HepG2 (cell line): Measurements from ENCODE around the gene C11orf71. TPM values are rescaled to one million over a fixed set of nuclear protein-coding genes. Genes with fewer than 3 reads are reported as not detected.

ENCODE experiments used
- ERF ChIP-seq: IDR thresholded peaks from 2 replicates; pipeline ENCODE4 v1.6.1; 2018; ENCODE audit warnings: missing biosample characterization, missing genetic modification reagents
- FOSL1 ChIP-seq: sonication (generic); formaldehyde crosslinking; IDR thresholded peaks from 2 replicates; pipeline ENCODE4 v1.9.0; 2021; ENCODE audit warnings: missing genetic modification reagents, borderline replicate concordance
- FOXK2 ChIP-seq: fragments of 450-650 bp; IDR thresholded peaks from 2 replicates; pipeline ENCODE4 v1.6.1; 2016
- FOXP1 ChIP-seq, 2 experiments: fragments of 450-650 bp in 1 of 2; IDR thresholded peaks; 2 replicates each; pipeline ENCODE4 v1.6.1; 2017 to 2018; ENCODE audit warnings: antibody characterized with exemption in 1 of 2
- HES4 ChIP-seq: sonication (generic); formaldehyde crosslinking; IDR thresholded peaks from 2 replicates; pipeline ENCODE4 v1.9.0; 2021; ENCODE audit warnings: mild to moderate bottlenecking, missing genetic modification reagents, borderline replicate concordance
- KDM5B ChIP-seq: sonication (generic); formaldehyde crosslinking; IDR thresholded peaks from 2 replicates; pipeline ENCODE4 v1.4.0; 2020; ENCODE audit warnings: missing genetic modification reagents, mild to moderate bottlenecking, borderline replicate concordance
- MAX ChIP-seq: IDR thresholded peaks from 2 replicates; pipeline ENCODE4 v1.6.1; 2012; ENCODE audit warnings: inconsistent platforms
- MEIS2 ChIP-seq: sonication (generic); formaldehyde crosslinking; IDR thresholded peaks from 2 replicates; pipeline ENCODE4 v1.9.0; 2021; ENCODE audit warnings: mild to moderate bottlenecking, missing genetic modification reagents
- MTF1 ChIP-seq: sonication (generic); formaldehyde crosslinking; IDR thresholded peaks from 2 replicates; pipeline ENCODE4 v1.5.0; 2020; ENCODE audit warnings: missing genetic modification reagents
- MYPOP ChIP-seq: sonication (generic); formaldehyde crosslinking; IDR thresholded peaks from 2 replicates; pipeline ENCODE4 v1.8.1; 2023; ENCODE audit warnings: mild to moderate bottlenecking, moderate library complexity, missing genetic modification reagents
- RFXANK ChIP-seq: IDR thresholded peaks from 2 replicates; pipeline ENCODE4 v1.6.1; 2016
- RXRB ChIP-seq: IDR thresholded peaks from 2 replicates; pipeline ENCODE4 v1.6.1; 2016; ENCODE audit warnings: borderline replicate concordance, missing genetic modification reagents, missing compliant biosample characterization
- ZNF274 ChIP-seq: sonication (generic); formaldehyde crosslinking; IDR thresholded peaks from 2 replicates; pipeline ENCODE4 v1.5.1; 2020; ENCODE audit warnings: mild to moderate bottlenecking, missing genetic modification reagents
- ZNF333 ChIP-seq: sonication (generic); formaldehyde crosslinking; IDR thresholded peaks from 2 replicates; pipeline ENCODE4 v1.4.0; 2020; ENCODE audit warnings: mild to moderate bottlenecking, missing genetic modification reagents, borderline replicate concordance
- ZNF33B ChIP-seq: sonication (generic); formaldehyde crosslinking; IDR thresholded peaks from 2 replicates; pipeline ENCODE4 v1.5.1; 2020; ENCODE audit warnings: mild to moderate bottlenecking, missing genetic modification reagents
- ZNF546 ChIP-seq: sonication (generic); formaldehyde crosslinking; conservative IDR thresholded peaks from 2 replicates; pipeline ENCODE4 v1.8.1; 2023; ENCODE audit warnings: mild to moderate bottlenecking, missing genetic modification reagents
- ZNF547 ChIP-seq: sonication (generic); formaldehyde crosslinking; IDR thresholded peaks from 2 replicates; pipeline ENCODE4 v1.5.1; 2020; ENCODE audit warnings: mild to moderate bottlenecking, missing genetic modification reagents
- ZNF646 ChIP-seq: sonication (generic); formaldehyde crosslinking; IDR thresholded peaks from 2 replicates; pipeline ENCODE4 v1.9.0; 2021; ENCODE audit warnings: mild to moderate bottlenecking, missing genetic modification reagents
- ZNF740 ChIP-seq: sonication (generic); formaldehyde crosslinking; IDR thresholded peaks from 2 replicates; pipeline ENCODE4 v1.4.0; 2020; ENCODE audit warnings: missing genetic modification reagents
- ZNF747 ChIP-seq: sonication (generic); formaldehyde crosslinking; IDR thresholded peaks from 2 replicates; pipeline ENCODE4 v1.8.1; 2023; ENCODE audit warnings: missing genetic modification reagents, mild to moderate bottlenecking, borderline replicate concordance
- ZNF777 ChIP-seq: sonication (generic); formaldehyde crosslinking; IDR thresholded peaks from 2 replicates; pipeline ENCODE4 v1.4.0; 2020; ENCODE audit warnings: missing genetic modification reagents
- ZNF850 ChIP-seq: sonication (generic); formaldehyde crosslinking; conservative IDR thresholded peaks from 2 replicates; pipeline ENCODE4 v1.9.0; 2021; ENCODE audit warnings: mild to moderate bottlenecking, missing genetic modification reagents
- ZNF883 ChIP-seq: sonication (generic); formaldehyde crosslinking; IDR thresholded peaks from 2 replicates; pipeline ENCODE4 v1.5.1; 2020; ENCODE audit warnings: mild to moderate bottlenecking, missing genetic modification reagents; ENCODE audit errors: not compliant biosample characterization
- polyA plus RNA-seq, 8 experiments: library from polyadenylated mRNA; depleted of rRNA in 3 of 8; stranded (reverse) in 7 of 8; unstranded in 1 of 8; fragments of >200 nt; fragmentation: Illumina TruSeq in 4 of 8; extraction: Trizol in 4 of 8; gene quantifications; 2 replicates each; pipeline versions ENCODE4 v1.2.1 to v1.2.3, GENCODE V29; 2011 to 2016; ENCODE audit warnings: low read depth in 4 of 8, missing spikeins in 1 of 8, mixed read lengths in 1 of 8; ENCODE audit not compliant: insufficient read depth in 1 of 8
- total RNA-seq, 5 experiments: library from RNA; depleted of rRNA; stranded (reverse); fragments of >200 nt; fragmentation: Illumina TruSeq; extraction: Trizol; gene quantifications; 2 replicates each; pipeline ENCODE4 v1.2.3, GENCODE V29; 2016; ENCODE audit warnings: low read depth in 1 of 5

C11orf71 gene
- total and polyA plus RNA-seq, 2 of the 13 experiments (the other 11 are each of a cell fraction or from before 2014, with no cell fraction given), result 7.1 to 7.8 TPM

GRCh38 chr11:114400216-114400914 lies at the start of gene C11orf71, which contains the start of gene RBM7 (continued):
- TF ChIP-seq ZNF646 (no peak), ZNF274 (CRISPR knock-in tag) (peak; percentile 81), FOSL1 (CRISPR knock-in tag) (peak; percentile 74; the same call in 1 of the 2 replicates), ERF (CRISPR knock-in tag) (peak; percentile 73), ZNF747 (CRISPR knock-in tag) (peak; percentile 37; the same call in 1 of the 2 replicates), MEIS2 (0 out of 2 replicates have a peak, but pooled peaks have one; percentile 13), ZNF333 (peak; percentile 90; the same call in 1 of the 2 replicates), MTF1 (CRISPR knock-in tag) (peak; percentile 54; the same call in 1 of the 2 replicates), HES4 (peak; percentile 88), ZNF777 (CRISPR knock-in tag) (peak; percentile 98), FOXK2 (0 out of 2 replicates have a peak, but pooled peaks have one; percentile 17), ZNF546 (peak; percentile 67; the same call in 1 of the 2 replicates), ZNF883 (CRISPR knock-in tag) (peak; percentile 86), KDM5B (CRISPR knock-in tag) (peak; percentile 95; the same call in 1 of the 2 replicates), ZNF850 (CRISPR knock-in tag) (no peak), RFXANK (CRISPR knock-in tag) (no peak), ZNF740 (CRISPR knock-in tag) (no peak), MAX (peak; percentile 74), ZNF547 (CRISPR knock-in tag) (peak; percentile 66; the same call in 1 of the 2 replicates), FOXP1 (IDR thresholded peaks at IDR 0.05) (no peak), FOXP1 (CRISPR knock-in tag; IDR thresholded peaks at IDR 0.05) (peak; percentile 4; the same call in 1 of the 2 replicates), ZNF33B (peak; percentile 90; the same call in 1 of the 2 replicates), RXRB (CRISPR knock-in tag) (peak; percentile 64), MYPOP (CRISPR knock-in tag) (peak; percentile 86; the same call in 1 of the 2 replicates)
